Liver (tissue), 9 donors: Measurements from ENCODE around the gene MPST. TPM values are rescaled to one million over a fixed set of nuclear protein-coding genes. Genes with fewer than 3 reads are reported as not detected.

ENCODE experiments used
- DNase-seq: peaks from one replicate; pipeline ENCODE4 v3.0.0-alpha.2; 2017; ENCODE audit warnings: low spot score
- H3K27ac ChIP-seq, 2 donors: one replicate each; pipeline ENCODE4 v1.7.0; 2013; ENCODE audit warnings: inconsistent platforms in 2 of 2, low read length in 2 of 2, control low read depth in 1 of 2, low read depth in 1 of 2, mild to moderate bottlenecking in 1 of 2
- H3K27me3 ChIP-seq, 4 donors: one replicate each; pipeline versions ENCODE4 v1.6.1 to v1.7.0; 2013; ENCODE audit warnings: low read length in 3 of 4, inconsistent platforms in 1 of 4, mild to moderate bottlenecking in 1 of 4, moderate library complexity in 1 of 4; ENCODE audit not compliant: control insufficient read depth in 4 of 4, insufficient read depth in 4 of 4
- H3K36me3 ChIP-seq, 4 donors: one replicate each; pipeline versions ENCODE4 v1.6.1 to v1.7.0; 2013; ENCODE audit warnings: low read length in 3 of 4, mild to moderate bottlenecking in 3 of 4, low read depth in 1 of 4, moderate library complexity in 1 of 4; ENCODE audit not compliant: control insufficient read depth in 4 of 4, insufficient read depth in 3 of 4
- H3K4me1 ChIP-seq, 4 donors: one replicate each; pipeline versions ENCODE4 v1.6.1 to v1.7.0; 2013; ENCODE audit warnings: low read length in 3 of 4, mild to moderate bottlenecking in 3 of 4, moderate library complexity in 1 of 4; ENCODE audit not compliant: control insufficient read depth in 4 of 4, insufficient read depth in 4 of 4
- H3K4me3 ChIP-seq, 3 donors: one replicate each; pipeline versions ENCODE4 v1.6.1 to v1.7.0; 2013; ENCODE audit warnings: low read length in 3 of 3, control low read depth in 1 of 3, low read depth in 1 of 3, mild to moderate bottlenecking in 1 of 3
- H3K9ac ChIP-seq, 2 donors: one replicate each; pipeline ENCODE4 v1.7.0; 2013; ENCODE audit warnings: low read length in 2 of 2, mild to moderate bottlenecking in 2 of 2, moderate library complexity in 2 of 2, control low read depth in 1 of 2, low read depth in 1 of 2
- H3K9me3 ChIP-seq, 4 donors: one replicate each; pipeline versions ENCODE4 v1.6.1 to v1.7.0; 2013; ENCODE audit warnings: low read length in 3 of 4; ENCODE audit not compliant: control insufficient read depth in 4 of 4
- EGR1 ChIP-seq, 2 donors: IDR thresholded peaks; 2 replicates each; pipeline ENCODE4 v1.6.1; 2016 to 2018; ENCODE audit warnings: antibody characterized with exemption in 2 of 2, low read depth in 2 of 2
- FOXA1 ChIP-seq: IDR thresholded peaks from 2 replicates; pipeline ENCODE4 v1.6.1; 2016; ENCODE audit warnings: antibody characterized with exemption
- FOXA2 ChIP-seq: IDR thresholded peaks from 2 replicates; pipeline ENCODE4 v1.6.1; 2016; ENCODE audit warnings: antibody characterized with exemption
- GABPA ChIP-seq, 2 donors: IDR thresholded peaks in 1 of 2; conservative IDR thresholded peaks in 1 of 2; 2 replicates each; pipeline ENCODE4 v1.6.1; 2016; ENCODE audit warnings: antibody characterized with exemption in 2 of 2, mild to moderate bottlenecking in 1 of 2, moderate library complexity in 1 of 2
- HNF4A ChIP-seq, 2 donors: conservative IDR thresholded peaks; 2 replicates each; pipeline ENCODE4 v1.6.1; 2016; ENCODE audit warnings: antibody characterized with exemption in 2 of 2, mild to moderate bottlenecking in 2 of 2
- HNF4G ChIP-seq: IDR thresholded peaks from 2 replicates; pipeline ENCODE4 v1.6.1; 2016; ENCODE audit warnings: antibody characterized with exemption
- JUND ChIP-seq, 2 donors: IDR thresholded peaks; 2 replicates each; pipeline ENCODE4 v1.6.1; 2016; ENCODE audit warnings: antibody characterized with exemption in 2 of 2
- NR2F2 ChIP-seq: IDR thresholded peaks from 2 replicates; pipeline ENCODE4 v1.6.1; 2016; ENCODE audit warnings: antibody characterized with exemption
- RAD21 ChIP-seq, 2 donors: IDR thresholded peaks; 2 replicates each; pipeline ENCODE4 v1.6.1; 2016; ENCODE audit warnings: antibody characterized with exemption in 2 of 2, mild to moderate bottlenecking in 2 of 2
- RXRA ChIP-seq, 2 donors: IDR thresholded peaks; 2 replicates each; pipeline ENCODE4 v1.6.1; 2017 to 2018; ENCODE audit warnings: antibody characterized with exemption in 2 of 2, mild to moderate bottlenecking in 1 of 2
- SP1 ChIP-seq: IDR thresholded peaks from 2 replicates; pipeline ENCODE4 v1.6.1; 2018; ENCODE audit warnings: antibody characterized with exemption, mild to moderate bottlenecking
- TAF1 ChIP-seq: conservative IDR thresholded peaks from 2 replicates; pipeline ENCODE4 v1.6.1; 2016; ENCODE audit warnings: antibody characterized with exemption, mild to moderate bottlenecking
- YY1 ChIP-seq: IDR thresholded peaks from 2 replicates; pipeline ENCODE4 v1.6.1; 2016; ENCODE audit warnings: antibody characterized with exemption, mild to moderate bottlenecking
- WGBS: extraction: QIAGEN DNeasy Blood & Tissue Kit; methylation state at CpG from one replicate; pipeline ENCODE4 v1.1.7; 2013; 5-methylcytosine and 5-hydroxymethylcytosine counted together
- polyA plus RNA-seq, 2 donors: library from polyadenylated mRNA; stranded (reverse) in 1 of 2; unstranded in 1 of 2; fragments of 200-250 nt in 1 of 2; fragments of >200 nt in 1 of 2; fragmentation: Nextera tagmentation in 1 of 2; extraction: Ambion mirVana in 1 of 2; gene quantifications; one replicate each; pipeline versions ENCODE4 v1.2.1 to v1.2.3, GENCODE V29; 2013 to 2015
- total RNA-seq, 2 donors: library from RNA; depleted of rRNA; stranded (reverse); fragments of >200 nt; gene quantifications; one replicate each; pipeline ENCODE4 v1.2.3, GENCODE V29; 2014
- TF ChIP-seq, protein P1 (sequence below): IDR thresholded peaks from 2 replicates; pipeline ENCODE4 v1.6.1; 2016; ENCODE audit warnings: antibody characterized with exemption, mild to moderate bottlenecking
- TF ChIP-seq, protein P2 (sequence below): IDR thresholded peaks from 2 replicates; pipeline ENCODE4 v1.6.1; 2016; ENCODE audit warnings: antibody characterized with exemption
- TF ChIP-seq, protein P3 (sequence below): fragments of 150-350 bp; IDR thresholded peaks from 2 replicates; pipeline ENCODE4 v1.5.1; 2017; ENCODE audit warnings: improper control_type of control experiment, low read depth, low read length; ENCODE audit not compliant: missing input control
- TF ChIP-seq, protein P4 (sequence below): IDR thresholded peaks from 2 replicates; pipeline ENCODE4 v1.6.1; 2016; ENCODE audit warnings: antibody characterized with exemption
- TF ChIP-seq, protein P5 (sequence below): IDR thresholded peaks from 2 replicates; pipeline ENCODE4 v1.6.1; 2016; ENCODE audit warnings: antibody characterized with exemption
- donor health status: healthy.
- donor health status: healthy.
- donor health status: healthy.
- donor health status: healthy.
- donor health status: healthy.

Gene MPST
- total and polyA plus RNA-seq, 4 donors = 124 to 277 (median 199) TPM

DNA sequence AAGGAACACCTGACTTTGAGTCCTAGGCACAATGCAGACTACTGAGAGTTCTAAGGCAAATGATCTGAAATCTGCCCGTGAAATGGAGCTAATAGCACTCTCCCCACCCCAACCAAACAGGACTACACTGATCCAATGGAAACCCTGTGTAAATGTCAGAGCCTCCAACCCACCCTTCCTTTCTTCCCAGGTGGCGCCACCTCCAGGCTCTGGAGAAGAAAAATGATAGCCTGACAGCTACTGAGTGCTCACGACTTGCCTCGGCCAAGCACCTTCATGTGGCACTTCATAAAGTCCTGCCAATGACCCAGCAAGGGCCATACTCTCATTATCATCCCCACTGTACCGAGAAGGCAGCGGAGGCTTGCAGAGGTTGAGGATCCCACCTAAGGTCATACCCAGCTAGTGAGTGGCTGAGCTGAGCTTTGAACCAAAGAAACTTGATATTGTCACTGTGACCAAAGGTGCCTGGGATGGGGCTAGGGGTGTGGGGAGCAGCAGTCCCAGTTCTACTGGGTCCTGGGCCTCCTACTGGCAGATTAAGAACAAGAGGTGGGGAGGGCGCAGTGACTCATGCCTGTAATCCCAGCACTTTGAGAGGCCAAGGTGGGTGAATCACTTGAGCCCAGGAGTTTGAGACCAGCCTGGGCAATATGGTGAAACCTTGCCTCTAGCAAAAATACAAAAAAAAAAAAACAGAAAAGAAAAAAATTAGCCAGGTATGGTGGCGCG is 20.8 kb upstream of the MPST start (continued):
- TF ChIP-seq, protein P1, sequence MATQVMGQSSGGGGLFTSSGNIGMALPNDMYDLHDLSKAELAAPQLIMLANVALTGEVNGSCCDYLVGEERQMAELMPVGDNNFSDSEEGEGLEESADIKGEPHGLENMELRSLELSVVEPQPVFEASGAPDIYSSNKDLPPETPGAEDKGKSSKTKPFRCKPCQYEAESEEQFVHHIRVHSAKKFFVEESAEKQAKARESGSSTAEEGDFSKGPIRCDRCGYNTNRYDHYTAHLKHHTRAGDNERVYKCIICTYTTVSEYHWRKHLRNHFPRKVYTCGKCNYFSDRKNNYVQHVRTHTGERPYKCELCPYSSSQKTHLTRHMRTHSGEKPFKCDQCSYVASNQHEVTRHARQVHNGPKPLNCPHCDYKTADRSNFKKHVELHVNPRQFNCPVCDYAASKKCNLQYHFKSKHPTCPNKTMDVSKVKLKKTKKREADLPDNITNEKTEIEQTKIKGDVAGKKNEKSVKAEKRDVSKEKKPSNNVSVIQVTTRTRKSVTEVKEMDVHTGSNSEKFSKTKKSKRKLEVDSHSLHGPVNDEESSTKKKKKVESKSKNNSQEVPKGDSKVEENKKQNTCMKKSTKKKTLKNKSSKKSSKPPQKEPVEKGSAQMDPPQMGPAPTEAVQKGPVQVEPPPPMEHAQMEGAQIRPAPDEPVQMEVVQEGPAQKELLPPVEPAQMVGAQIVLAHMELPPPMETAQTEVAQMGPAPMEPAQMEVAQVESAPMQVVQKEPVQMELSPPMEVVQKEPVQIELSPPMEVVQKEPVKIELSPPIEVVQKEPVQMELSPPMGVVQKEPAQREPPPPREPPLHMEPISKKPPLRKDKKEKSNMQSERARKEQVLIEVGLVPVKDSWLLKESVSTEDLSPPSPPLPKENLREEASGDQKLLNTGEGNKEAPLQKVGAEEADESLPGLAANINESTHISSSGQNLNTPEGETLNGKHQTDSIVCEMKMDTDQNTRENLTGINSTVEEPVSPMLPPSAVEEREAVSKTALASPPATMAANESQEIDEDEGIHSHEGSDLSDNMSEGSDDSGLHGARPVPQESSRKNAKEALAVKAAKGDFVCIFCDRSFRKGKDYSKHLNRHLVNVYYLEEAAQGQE = no peak
- TF ChIP-seq RXRA (IDR thresholded peaks at IDR 0.05) = no peak
- TF ChIP-seq, protein P2, sequence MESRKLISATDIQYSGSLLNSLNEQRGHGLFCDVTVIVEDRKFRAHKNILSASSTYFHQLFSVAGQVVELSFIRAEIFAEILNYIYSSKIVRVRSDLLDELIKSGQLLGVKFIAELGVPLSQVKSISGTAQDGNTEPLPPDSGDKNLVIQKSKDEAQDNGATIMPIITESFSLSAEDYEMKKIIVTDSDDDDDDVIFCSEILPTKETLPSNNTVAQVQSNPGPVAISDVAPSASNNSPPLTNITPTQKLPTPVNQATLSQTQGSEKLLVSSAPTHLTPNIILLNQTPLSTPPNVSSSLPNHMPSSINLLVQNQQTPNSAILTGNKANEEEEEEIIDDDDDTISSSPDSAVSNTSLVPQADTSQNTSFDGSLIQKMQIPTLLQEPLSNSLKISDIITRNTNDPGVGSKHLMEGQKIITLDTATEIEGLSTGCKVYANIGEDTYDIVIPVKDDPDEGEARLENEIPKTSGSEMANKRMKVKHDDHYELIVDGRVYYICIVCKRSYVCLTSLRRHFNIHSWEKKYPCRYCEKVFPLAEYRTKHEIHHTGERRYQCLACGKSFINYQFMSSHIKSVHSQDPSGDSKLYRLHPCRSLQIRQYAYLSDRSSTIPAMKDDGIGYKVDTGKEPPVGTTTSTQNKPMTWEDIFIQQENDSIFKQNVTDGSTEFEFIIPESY = no peak

DNA sequence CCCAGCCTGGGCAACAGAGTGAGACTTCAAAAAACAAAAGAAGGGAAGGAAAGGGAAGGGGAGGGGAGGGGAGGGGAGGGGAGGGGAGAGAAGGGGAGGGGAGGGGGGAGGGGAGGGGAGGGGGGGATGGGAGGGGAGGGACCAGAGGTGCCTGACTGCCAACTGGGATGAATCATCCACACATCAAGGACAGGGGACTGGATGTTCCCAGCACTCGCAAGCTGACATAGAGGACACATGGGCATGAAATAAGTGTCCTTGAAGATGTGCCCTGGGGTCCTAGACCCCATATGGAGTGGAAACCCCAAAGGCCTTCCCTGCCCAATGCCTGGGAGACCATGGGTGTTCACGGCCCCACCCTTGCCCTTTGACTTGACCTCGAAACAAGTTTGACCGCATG is 20.1 kb upstream of the MPST start:
- no peak for TF ChIP-seq EGR1 (IDR thresholded peaks at IDR 0.05; ENCODE audit: low read depth in 2 of 2)
- TF ChIP-seq HNF4G = no peak
- TF ChIP-seq, protein P3, sequence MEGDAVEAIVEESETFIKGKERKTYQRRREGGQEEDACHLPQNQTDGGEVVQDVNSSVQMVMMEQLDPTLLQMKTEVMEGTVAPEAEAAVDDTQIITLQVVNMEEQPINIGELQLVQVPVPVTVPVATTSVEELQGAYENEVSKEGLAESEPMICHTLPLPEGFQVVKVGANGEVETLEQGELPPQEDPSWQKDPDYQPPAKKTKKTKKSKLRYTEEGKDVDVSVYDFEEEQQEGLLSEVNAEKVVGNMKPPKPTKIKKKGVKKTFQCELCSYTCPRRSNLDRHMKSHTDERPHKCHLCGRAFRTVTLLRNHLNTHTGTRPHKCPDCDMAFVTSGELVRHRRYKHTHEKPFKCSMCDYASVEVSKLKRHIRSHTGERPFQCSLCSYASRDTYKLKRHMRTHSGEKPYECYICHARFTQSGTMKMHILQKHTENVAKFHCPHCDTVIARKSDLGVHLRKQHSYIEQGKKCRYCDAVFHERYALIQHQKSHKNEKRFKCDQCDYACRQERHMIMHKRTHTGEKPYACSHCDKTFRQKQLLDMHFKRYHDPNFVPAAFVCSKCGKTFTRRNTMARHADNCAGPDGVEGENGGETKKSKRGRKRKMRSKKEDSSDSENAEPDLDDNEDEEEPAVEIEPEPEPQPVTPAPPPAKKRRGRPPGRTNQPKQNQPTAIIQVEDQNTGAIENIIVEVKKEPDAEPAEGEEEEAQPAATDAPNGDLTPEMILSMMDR = no peak
- TF ChIP-seq TAF1 = no peak
- TF ChIP-seq YY1 = no peak
- no peak for TF ChIP-seq FOXA1
- TF ChIP-seq GABPA (IDR thresholded peaks at IDR 0.05 in 1 of 2, conservative IDR thresholded peaks at IDR 0.05 in 1 of 2) = no peak
- TF ChIP-seq HNF4A (conservative IDR thresholded peaks at IDR 0.05) = no peak
- no peak for TF ChIP-seq RXRA (IDR thresholded peaks at IDR 0.05)
- no peak for TF ChIP-seq RAD21 (IDR thresholded peaks at IDR 0.05)
- TF ChIP-seq, protein P2 = no peak
- TF ChIP-seq NR2F2 = no peak
- no peak for TF ChIP-seq SP1
- TF ChIP-seq, protein P4, sequence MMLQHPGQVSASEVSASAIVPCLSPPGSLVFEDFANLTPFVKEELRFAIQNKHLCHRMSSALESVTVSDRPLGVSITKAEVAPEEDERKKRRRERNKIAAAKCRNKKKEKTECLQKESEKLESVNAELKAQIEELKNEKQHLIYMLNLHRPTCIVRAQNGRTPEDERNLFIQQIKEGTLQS = no peak
- no peak for TF ChIP-seq JUND (IDR thresholded peaks at IDR 0.05)
- TF ChIP-seq, protein P5, sequence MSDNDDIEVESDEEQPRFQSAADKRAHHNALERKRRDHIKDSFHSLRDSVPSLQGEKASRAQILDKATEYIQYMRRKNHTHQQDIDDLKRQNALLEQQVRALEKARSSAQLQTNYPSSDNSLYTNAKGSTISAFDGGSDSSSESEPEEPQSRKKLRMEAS = no peak
- TF ChIP-seq, protein P1 = no peak
- TF ChIP-seq FOXA2 = no peak
- Histone ChIP-seq H3K36me3 (no peaks in the 10 kb centered on the region), H3K9me3 (no peaks in the 10 kb centered on the region), H3K27me3 (no peaks in the 10 kb centered on the region), H3K27ac (no peak overlapping the region), H3K9ac (no peak overlapping the region), H3K4me1 (no peaks in the 10 kb centered on the region), H3K4me3 (no peak overlapping the region)
- DNase-seq = no peak
- WGBS = 85% methylated on average over 4 of the region's 4 CpGs
